ENCODE data around the gene SYT1. TPM values are rescaled to one million over a fixed set of nuclear protein-coding genes. Genes with fewer than 3 reads are reported as not detected.

SYT1 gene
- total RNA-seq, 1 experiment from 2014 or later: 44.9 TPM

- RAD21 ChIA-PET (ENCODE audit: low non-redundant PET in 1 of 2, low total read pairs in 2 of 2, uncharacterized antibody in 2 of 2, unreplicated experiment in 2 of 2): no interaction called here
- DNase-seq (ENCODE audit: low read depth, low spot score): no peak
- H2AFZ ChIP-seq (ENCODE audit: low read depth, low read length, poor library complexity, severe bottlenecking): no peak overlapping the region
These were observed 87.4 kb downstream of the SYT1 start for GRCh38 chr12:78951803-78952551.

More at GRCh38 chr12:78951803-78952551, 87.4 kb downstream of the SYT1 start:
- Histone ChIP-seq H3K9me2 (ENCODE audit: insufficient read depth) (no peaks in the 10 kb centered on the region), H3K27me3 (ENCODE audit: insufficient read depth, low read length) (no peaks in the 10 kb centered on the region), H3K9me3 (ENCODE audit: control insufficient read depth in 1 of 2, insufficient read depth in 1 of 2, low read depth in 1 of 2, low read length in 2 of 2) (no peaks in the 10 kb centered on the region), H3K36me3 (ENCODE audit: control insufficient read depth in 1 of 2, insufficient read depth in 2 of 2, low read length in 2 of 2) (peaks cover 0 to 6% of the 10 kb centered on the region in 2 experiments; a peak in 1 of 4 replicates), H3K9ac (ENCODE audit: low read length) (no peak overlapping the region), H3K79me2 (ENCODE audit: insufficient read depth, low read length) (peaks cover 15% of the 10 kb centered on the region; the same call in 1 of the 2 replicates), H3K27ac (ENCODE audit: low read depth, low read length) (no peak overlapping the region), H3K4me1 (ENCODE audit: control insufficient read depth in 1 of 2, insufficient read depth in 2 of 2, low read length in 2 of 2) (no peaks in the 10 kb centered on the region; a peak in 1 of 4 replicates), H4K20me1 (ENCODE audit: insufficient read depth) (no peaks in the 10 kb centered on the region), H3K4me3 (replicated peaks in 1 of 2; ENCODE audit: low read depth in 1 of 2, low read length in 2 of 2) (no peak overlapping the region), H3K4me2 (ENCODE audit: low read length) (no peak overlapping the region)
- intact Hi-C loops (cut with micrococcal nuclease): no loop called here
- no peak for TF ChIP-seq CBX3 (IDR thresholded peaks at IDR 0.05; ENCODE audit: low read depth)
- TF ChIP-seq MAX (IDR thresholded peaks at IDR 0.05): no peak
- TF ChIP-seq RAD21 (IDR thresholded peaks at IDR 0.05; ENCODE audit: low read depth): no peak
- TF ChIP-seq YY1 (IDR thresholded peaks at IDR 0.05; ENCODE audit: extremely low read depth, insufficient replicate concordance, low read depth, low read length): no peak
- TF ChIP-seq REST (IDR thresholded peaks at IDR 0.05; ENCODE audit: low read depth): no peak
- no peak for TF ChIP-seq ATF3 (IDR thresholded peaks at IDR 0.05)
- no peak for TF ChIP-seq EZH2phosphoT487 (IDR thresholded peaks at IDR 0.05; ENCODE audit: borderline replicate concordance)
- TF ChIP-seq CTCF (IDR thresholded peaks at IDR 0.05 in 2 of 3, conservative IDR thresholded peaks at IDR 0.05 in 1 of 3; ENCODE audit: borderline replicate concordance in 1 of 3, insufficient read depth in 1 of 3, low read depth in 2 of 3, low read length in 2 of 3): no peak
- TF ChIP-seq FOSL1 (IDR thresholded peaks at IDR 0.05; ENCODE audit: low read depth): no peak
- TF ChIP-seq SIN3A (IDR thresholded peaks at IDR 0.05; ENCODE audit: low read depth): no peak
- TF ChIP-seq ZFX (IDR thresholded peaks at IDR 0.05): no peak
- TF ChIP-seq CEBPB (IDR thresholded peaks at IDR 0.05; ENCODE audit: low read depth): no peak
- TF ChIP-seq EGR1 (IDR thresholded peaks at IDR 0.05; ENCODE audit: low read depth): no peak
- TF ChIP-seq EZH2 (IDR thresholded peaks at IDR 0.05): no peak
- TF ChIP-seq ZNF274 (IDR thresholded peaks at IDR 0.05; ENCODE audit: low read depth, low read length): no peak
- TF ChIP-seq POLR2AphosphoS5 (IDR thresholded peaks at IDR 0.05; ENCODE audit: low read depth, low read length): no peak
- no peak for ATAC-seq
- ChIA-PET CTCF (interaction anchor here (1.0 kb wide), 1 partner anchor 481 kb away, joined by 3 read pairs; no protein-coding TSS in a partner anchor), POLR2A (no interaction called here)
- no TSS peak for BruUV-seq (replicated peaks)

All from HCT116 (cell line).